ENCODE data around the gene MLLT6.
"Not testable (repeated sequence)": the region's sequence is repeated elsewhere in the genome, so short reads cannot be mapped to it uniquely, and the experiment has no call there.

Gene MLLT6

GRCh38 chr17:38709104-38709820 lies 4.2 kb downstream of the MLLT6 start:
- no peak for DNase-seq

- DNase-seq, result no peak
Observed at GRCh38 chr17:38709864-38710603, 5.0 kb downstream of the MLLT6 start.

- no peak for DNase-seq
Observed at GRCh38 chr17:38710604-38710962, 5.5 kb downstream of the MLLT6 start.

- DNase-seq, result no peak
Observed at GRCh38 chr17:38710985-38711384, 5.9 kb downstream of the MLLT6 start.

- no peak for DNase-seq
Observed at GRCh38 chr17:38711792-38712571, 6.9 kb downstream of the MLLT6 start.

- DNase-seq, result no peak
Observed at GRCh38 chr17:38712593-38712992, 7.5 kb downstream of the MLLT6 start.

- DNase-seq, result no peak
Observed at GRCh38 chr17:38713456-38714075, 8.5 kb downstream of the MLLT6 start.

- DNase-seq, result no peak
Observed at GRCh38 chr17:38715216-38715943, 10.3 kb downstream of the MLLT6 start.

- DNase-seq, result no peak
Observed at GRCh38 chr17:38716368-38717005, 11.4 kb downstream of the MLLT6 start.

GRCh38 chr17:38717139-38717745 lies 12.2 kb downstream of the MLLT6 start:
- DNase-seq, result no peak

GRCh38 chr17:38719289-38719942 lies 14.3 kb downstream of the MLLT6 start:
- DNase-seq, result no peak

- no peak for DNase-seq
Observed at GRCh38 chr17:38719943-38720641, 15.0 kb downstream of the MLLT6 start.

- no peak for DNase-seq
Observed at GRCh38 chr17:38720941-38721340, 15.9 kb downstream of the MLLT6 start.

- no peak for DNase-seq
Observed at GRCh38 chr17:38721802-38722201, 16.7 kb downstream of the MLLT6 start.

- no peak for DNase-seq
Observed at GRCh38 chr17:38724337-38724988, 19.4 kb downstream of the MLLT6 start.

- DNase-seq, result no peak
Observed at GRCh38 chr17:38725066-38725465, 20.0 kb downstream of the MLLT6 start.

GRCh38 chr17:38726145-38726544 lies 21.1 kb downstream of the MLLT6 start:
- not testable (repeated sequence) for DNase-seq

GRCh38 chr17:38727736-38728135 lies 22.7 kb downstream of the MLLT6 start:
- DNase-seq, result no peak

- DNase-seq, result no peak
Observed at GRCh38 chr17:38728290-38728831, 23.3 kb downstream of the MLLT6 start.

Measured in kidney glomerular epithelial cell (primary cell).